AG10803 (cell line): ENCODE measurements around the gene GBGT1.

Source experiments
- DNase-seq: peaks from one replicate; pipeline ENCODE4 v3.0.0; 2010; ENCODE audit warnings: low read depth
- H3K4me3 ChIP-seq: 2 replicates; pipeline ENCODE4 v1.5.1; 2011; ENCODE audit warnings: mild to moderate bottlenecking, low read length, control low read depth
- CTCF ChIP-seq: conservative IDR thresholded peaks from 2 replicates; pipeline ENCODE4 v1.5.1; 2011; ENCODE audit warnings: mild to moderate bottlenecking, low read length, control low read depth, inconsistent platforms

Gene GBGT1

GRCh38 chr9:133201424-133202144 lies 37.9 kb upstream of the GBGT1 start:
- H3K4me3 ChIP-seq, result no peak overlapping the region
- TF ChIP-seq CTCF, result no peak
- no peak for DNase-seq

DNA sequence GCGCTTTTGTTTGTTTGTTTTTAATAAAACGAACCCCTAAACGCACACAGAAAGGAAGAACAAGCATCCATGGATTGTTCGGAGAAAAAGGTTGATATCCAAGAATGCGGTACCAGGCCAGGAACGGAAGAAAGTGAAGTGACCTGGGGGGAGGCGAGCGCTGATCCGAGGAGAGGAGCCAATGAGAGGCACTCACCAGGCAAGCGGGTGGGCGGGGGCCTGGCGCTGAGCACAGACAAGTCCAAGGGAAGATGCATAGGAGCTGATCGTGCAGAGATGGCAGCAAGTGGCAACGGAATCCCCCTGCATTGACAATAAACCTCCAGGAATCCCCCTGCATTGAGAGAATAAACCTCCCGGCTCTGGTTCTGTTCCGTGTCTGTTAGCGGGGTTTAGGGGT lies 36.9 kb upstream of the GBGT1 start:
- DNase-seq, result no peak
- no peak overlapping the region for H3K4me3 ChIP-seq
- no peak for TF ChIP-seq CTCF

DNA sequence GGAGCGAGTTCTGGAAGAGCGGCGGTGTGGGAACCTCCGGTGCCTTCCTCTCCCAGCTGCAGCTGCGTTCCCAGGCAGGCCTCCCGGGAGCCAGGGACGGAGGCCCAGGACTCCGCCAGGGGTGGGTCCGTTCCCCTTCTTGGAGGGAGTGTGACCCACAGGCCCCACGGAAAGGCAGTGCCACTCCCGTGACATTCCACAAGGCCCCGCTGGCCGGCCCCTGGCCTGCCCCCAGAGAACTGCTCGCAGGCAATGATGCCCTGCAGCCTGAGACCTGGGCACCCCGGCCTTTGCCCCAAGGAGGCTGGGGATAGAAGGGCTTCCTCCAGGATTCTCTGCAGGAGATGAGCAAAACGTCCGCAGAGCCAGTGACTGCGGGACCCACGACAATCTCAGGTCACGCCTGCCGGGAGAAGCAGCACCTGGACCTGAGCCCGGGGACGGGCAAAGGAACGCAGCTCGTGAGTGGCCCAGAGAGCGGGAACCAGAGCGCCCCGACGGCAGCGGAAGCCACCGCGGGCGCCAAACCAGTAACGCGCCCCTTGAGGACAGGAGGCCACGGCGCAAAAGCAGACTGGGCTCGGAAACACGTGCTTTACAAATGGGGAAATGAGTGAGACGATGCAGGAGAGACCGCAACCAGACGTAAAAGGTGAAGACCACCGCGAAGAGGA lies 36.1 kb upstream of the GBGT1 start:
- no peak; the same call in 1 of the 2 replicates for TF ChIP-seq CTCF
- DNase-seq, result peak; percentile 9
- H3K4me3 ChIP-seq, result peak overlapping the region; percentile 34

- TF ChIP-seq CTCF, result no peak
- H3K4me3 ChIP-seq, result no peak overlapping the region
- no peak for DNase-seq
Measured at GRCh38 chr9:133195029-133195428, 31.3 kb upstream of the GBGT1 start.

DNA sequence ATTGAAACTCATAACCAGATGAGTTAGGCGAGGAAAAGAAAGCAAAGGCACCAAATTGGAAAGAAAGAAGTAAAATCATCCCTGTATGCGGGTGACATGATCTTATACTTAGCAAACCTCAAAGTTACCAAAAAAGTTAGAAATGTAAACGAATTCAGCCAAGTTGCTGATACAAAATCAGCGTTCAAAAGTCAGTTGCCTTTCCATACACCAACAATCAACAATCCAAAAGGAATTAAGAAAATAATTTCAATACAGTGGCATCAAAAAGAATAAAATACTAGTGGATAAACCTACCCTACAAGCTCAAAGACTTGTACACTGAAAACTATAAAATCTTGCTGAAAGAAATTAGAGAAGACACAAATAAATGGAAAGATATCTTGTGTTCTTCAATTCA lies 30.9 kb upstream of the GBGT1 start:
- H3K4me3 ChIP-seq, result no peak overlapping the region
- no peak for DNase-seq
- no peak for TF ChIP-seq CTCF

GRCh38 chr9:133191989-133192388 lies 28.3 kb upstream of the GBGT1 start:
- H3K4me3 ChIP-seq, result no peak overlapping the region
- DNase-seq, result no peak
- TF ChIP-seq CTCF, result no peak

DNA sequence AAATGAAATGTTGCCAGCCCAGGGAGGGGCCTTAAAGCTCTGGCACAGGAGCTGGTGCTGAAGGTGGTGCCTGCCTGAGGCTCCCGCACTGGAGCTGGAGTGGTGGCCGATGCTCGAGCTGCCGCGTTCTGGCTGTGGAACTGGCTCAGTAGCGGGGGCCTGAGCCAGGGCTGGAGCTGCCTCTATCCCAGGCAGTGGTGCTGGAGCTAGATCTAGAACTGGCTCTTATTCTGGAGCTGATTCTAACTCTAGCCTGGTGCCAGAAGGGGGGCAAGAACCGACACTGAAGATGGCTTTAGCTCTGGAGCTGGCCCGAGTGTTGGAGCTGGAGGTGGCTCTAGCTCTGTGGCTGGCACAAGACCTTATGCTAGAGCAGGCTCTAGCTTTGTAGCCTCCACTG lies 26.1 kb upstream of the GBGT1 start:
- no peak for TF ChIP-seq CTCF
- no peak overlapping the region for H3K4me3 ChIP-seq
- no peak for DNase-seq
